Measurements from ENCODE around the gene NTN5.
"Not testable (repeated sequence)": the region's sequence is repeated elsewhere in the genome, so short reads cannot be mapped to it uniquely, and the experiment has no call there.

Gene NTN5

GRCh38 chr19:48680006-48680405 lies 7.2 kb upstream of the NTN5 start:
- H3K9ac ChIP-seq (ENCODE audit: low read depth, low read length); H3K4me1 ChIP-seq (ENCODE audit: control insufficient read depth, insufficient read depth, low read length); H3K27me3 ChIP-seq (ENCODE audit: control insufficient read depth, insufficient read depth, low read length); H3K9me3 ChIP-seq (ENCODE audit: control insufficient read depth, insufficient read depth, low read length); H3K4me3 ChIP-seq (ENCODE audit: low read depth, low read length); H3K27ac ChIP-seq (ENCODE audit: low read depth, low read length); H3K36me3 ChIP-seq (ENCODE audit: control insufficient read depth, insufficient read depth, low read length): not testable (repeated sequence)

GRCh38 chr19:48678201-48678600 lies 5.4 kb upstream of the NTN5 start:
- Histone ChIP-seq H3K9me3 (ENCODE audit: control insufficient read depth, insufficient read depth, low read length) (no peaks in the 10 kb centered on the region), H3K9ac (ENCODE audit: low read depth, low read length) (no peak overlapping the region), H3K36me3 (ENCODE audit: control insufficient read depth, insufficient read depth, low read length) (no peaks in the 10 kb centered on the region), H3K4me3 (ENCODE audit: low read depth, low read length) (no peak overlapping the region), H3K27ac (ENCODE audit: low read depth, low read length) (no peak overlapping the region), H3K27me3 (ENCODE audit: control insufficient read depth, insufficient read depth, low read length) (0 out of 2 replicates have a peak, but pooled peaks cover 8% of the 10 kb centered on the region), H3K4me1 (ENCODE audit: control insufficient read depth, insufficient read depth, low read length) (peaks cover 20% of the 10 kb centered on the region)

GRCh38 chr19:48676887-48677286 lies 4.1 kb upstream of the NTN5 start:
- Histone ChIP-seq H3K4me1 (ENCODE audit: control insufficient read depth, insufficient read depth, low read length) (peaks cover 22% of the 10 kb centered on the region), H3K27me3 (ENCODE audit: control insufficient read depth, insufficient read depth, low read length) (0 out of 2 replicates have a peak, but pooled peaks cover 8% of the 10 kb centered on the region), H3K9me3 (ENCODE audit: control insufficient read depth, insufficient read depth, low read length) (no peaks in the 10 kb centered on the region), H3K27ac (ENCODE audit: low read depth, low read length) (no peak overlapping the region), H3K4me3 (ENCODE audit: low read depth, low read length) (no peak overlapping the region), H3K9ac (ENCODE audit: low read depth, low read length) (no peak overlapping the region), H3K36me3 (ENCODE audit: control insufficient read depth, insufficient read depth, low read length) (no peaks in the 10 kb centered on the region)

GRCh38 chr19:48676487-48676886 lies 3.7 kb upstream of the NTN5 start:
- Histone ChIP-seq H3K36me3 (ENCODE audit: control insufficient read depth, insufficient read depth, low read length) (no peaks in the 10 kb centered on the region), H3K9ac (ENCODE audit: low read depth, low read length) (no peak overlapping the region), H3K27ac (ENCODE audit: low read depth, low read length) (no peak overlapping the region), H3K27me3 (ENCODE audit: control insufficient read depth, insufficient read depth, low read length) (0 out of 2 replicates have a peak, but pooled peaks cover 8% of the 10 kb centered on the region), H3K9me3 (ENCODE audit: control insufficient read depth, insufficient read depth, low read length) (no peaks in the 10 kb centered on the region), H3K4me1 (ENCODE audit: control insufficient read depth, insufficient read depth, low read length) (peaks cover 22% of the 10 kb centered on the region), H3K4me3 (ENCODE audit: low read depth, low read length) (no peak overlapping the region)

- Histone ChIP-seq H3K27me3 (ENCODE audit: control insufficient read depth, insufficient read depth, low read length) (0 out of 2 replicates have a peak, but pooled peaks cover 8% of the 10 kb centered on the region), H3K4me3 (ENCODE audit: low read depth, low read length) (no peak overlapping the region), H3K27ac (ENCODE audit: low read depth, low read length) (no peak overlapping the region), H3K4me1 (ENCODE audit: control insufficient read depth, insufficient read depth, low read length) (peaks cover 22% of the 10 kb centered on the region), H3K9ac (ENCODE audit: low read depth, low read length) (no peak overlapping the region), H3K36me3 (ENCODE audit: control insufficient read depth, insufficient read depth, low read length) (no peaks in the 10 kb centered on the region), H3K9me3 (ENCODE audit: control insufficient read depth, insufficient read depth, low read length) (no peaks in the 10 kb centered on the region)
Observed at GRCh38 chr19:48674921-48675824, 2.4 kb upstream of the NTN5 start.

DNA sequence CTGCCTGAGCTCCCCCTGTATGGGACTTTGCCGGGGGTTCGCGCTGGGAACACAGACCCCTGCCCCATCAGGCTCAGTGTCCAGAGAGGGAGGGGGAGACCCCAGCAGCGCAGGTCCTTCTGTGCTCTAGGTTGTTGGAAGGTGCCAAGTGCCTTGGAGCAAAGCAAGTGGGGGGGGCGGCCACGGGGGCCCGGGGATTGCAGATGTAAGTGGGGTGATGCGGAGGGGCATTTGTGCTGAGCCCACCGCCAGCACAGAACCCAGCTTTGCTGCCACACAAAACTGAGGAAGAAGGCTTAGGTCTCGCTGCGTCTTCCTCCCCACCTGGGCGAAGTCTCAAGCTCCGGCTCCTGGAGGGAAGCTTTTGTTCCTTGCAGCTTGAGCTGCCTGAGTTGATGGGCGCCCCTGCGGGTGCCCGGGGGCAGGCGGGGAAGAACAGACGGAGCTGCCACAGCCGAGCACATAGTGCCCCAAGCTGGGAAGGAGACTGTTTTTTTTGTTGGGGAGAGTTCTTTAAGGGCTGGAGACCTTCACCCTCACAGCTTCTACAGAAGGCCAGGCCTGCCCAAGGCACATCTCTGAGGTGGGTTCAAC lies 1.5 kb upstream of the NTN5 start:
- H3K36me3 ChIP-seq (ENCODE audit: control insufficient read depth, insufficient read depth, low read length): no peaks in the 10 kb centered on the region
- H3K9ac ChIP-seq (ENCODE audit: low read depth, low read length): no peak overlapping the region
- 0 out of 2 replicates have a peak, but pooled peaks cover 8% of the 10 kb centered on the region for H3K27me3 ChIP-seq (ENCODE audit: control insufficient read depth, insufficient read depth, low read length)
- peaks cover 22% of the 10 kb centered on the region for H3K4me1 ChIP-seq (ENCODE audit: control insufficient read depth, insufficient read depth, low read length)
- no peak overlapping the region; the same call in 1 of the 2 replicates for H3K4me3 ChIP-seq (ENCODE audit: low read depth, low read length)
- H3K27ac ChIP-seq (ENCODE audit: low read depth, low read length): no peak overlapping the region
- no peaks in the 10 kb centered on the region for H3K9me3 ChIP-seq (ENCODE audit: control insufficient read depth, insufficient read depth, low read length)

DNA sequence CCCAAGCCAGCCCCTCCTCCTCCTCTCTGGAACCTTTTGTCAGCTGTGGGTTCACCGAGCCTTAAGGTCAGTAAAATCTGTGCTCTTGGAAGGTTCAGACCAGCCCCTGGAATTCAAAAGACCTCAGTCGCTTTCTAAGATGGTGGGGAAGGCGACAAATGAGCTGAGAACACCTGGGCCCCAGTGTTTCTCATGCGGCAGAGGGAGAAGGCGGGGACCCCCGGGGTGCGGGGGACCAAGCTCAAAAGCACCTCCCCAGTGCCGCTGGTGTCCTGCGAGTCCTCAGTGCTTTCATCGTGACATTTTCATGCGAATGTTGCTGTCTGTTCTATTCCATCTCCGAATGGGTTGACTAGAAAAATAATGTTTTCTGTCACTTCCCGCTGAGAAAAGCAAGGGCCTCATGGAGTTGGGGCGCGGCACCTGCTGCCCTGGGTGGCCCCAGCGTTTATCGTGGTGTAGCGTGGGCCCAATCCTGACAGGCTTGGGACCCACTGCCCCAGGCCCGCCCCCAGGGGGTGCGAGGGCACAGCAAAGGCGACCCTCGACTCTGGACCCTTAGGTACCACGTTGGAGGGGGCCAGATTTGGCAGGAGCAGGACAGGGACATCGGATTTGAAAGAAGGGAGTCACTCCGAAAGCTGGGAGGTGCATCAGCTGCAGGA lies 751 bp upstream of the NTN5 start:
- no peak overlapping the region; the same call in 1 of the 2 replicates for H3K4me3 ChIP-seq (ENCODE audit: low read depth, low read length)
- peaks cover 22% of the 10 kb centered on the region for H3K4me1 ChIP-seq (ENCODE audit: control insufficient read depth, insufficient read depth, low read length)
- no peak overlapping the region for H3K27ac ChIP-seq (ENCODE audit: low read depth, low read length)
- no peak overlapping the region for H3K9ac ChIP-seq (ENCODE audit: low read depth, low read length)
- H3K36me3 ChIP-seq (ENCODE audit: control insufficient read depth, insufficient read depth, low read length): no peaks in the 10 kb centered on the region
- 0 out of 2 replicates have a peak, but pooled peaks cover 8% of the 10 kb centered on the region for H3K27me3 ChIP-seq (ENCODE audit: control insufficient read depth, insufficient read depth, low read length)
- no peaks in the 10 kb centered on the region for H3K9me3 ChIP-seq (ENCODE audit: control insufficient read depth, insufficient read depth, low read length)

GRCh38 chr19:48671446-48671995 lies 1.3 kb downstream of the NTN5 start:
- H3K36me3 ChIP-seq (ENCODE audit: control insufficient read depth, insufficient read depth, low read length): no peaks in the 10 kb centered on the region
- H3K9ac ChIP-seq (ENCODE audit: low read depth, low read length): no peak overlapping the region
- H3K4me1 ChIP-seq (ENCODE audit: control insufficient read depth, insufficient read depth, low read length): peaks cover 22% of the 10 kb centered on the region
- H3K27me3 ChIP-seq (ENCODE audit: control insufficient read depth, insufficient read depth, low read length): 0 out of 2 replicates have a peak, but pooled peaks cover 8% of the 10 kb centered on the region
- H3K9me3 ChIP-seq (ENCODE audit: control insufficient read depth, insufficient read depth, low read length): no peaks in the 10 kb centered on the region
- no peak overlapping the region for H3K4me3 ChIP-seq (ENCODE audit: low read depth, low read length)
- no peak overlapping the region for H3K27ac ChIP-seq (ENCODE audit: low read depth, low read length)

GRCh38 chr19:48670699-48671445 lies 1.9 kb downstream of the NTN5 start:
- 0 out of 2 replicates have a peak, but pooled peaks cover 8% of the 10 kb centered on the region for H3K27me3 ChIP-seq (ENCODE audit: control insufficient read depth, insufficient read depth, low read length)
- H3K36me3 ChIP-seq (ENCODE audit: control insufficient read depth, insufficient read depth, low read length): no peaks in the 10 kb centered on the region
- no peak overlapping the region for H3K9ac ChIP-seq (ENCODE audit: low read depth, low read length)
- peaks cover 22% of the 10 kb centered on the region for H3K4me1 ChIP-seq (ENCODE audit: control insufficient read depth, insufficient read depth, low read length)
- no peaks in the 10 kb centered on the region for H3K9me3 ChIP-seq (ENCODE audit: control insufficient read depth, insufficient read depth, low read length)
- H3K4me3 ChIP-seq (ENCODE audit: low read depth, low read length): no peak overlapping the region
- H3K27ac ChIP-seq (ENCODE audit: low read depth, low read length): no peak overlapping the region

Measured in HUES48 (cell line).